ENCODE measurements around the gene PIGO. TPM values are rescaled to one million over a fixed set of nuclear protein-coding genes. Genes with fewer than 3 reads are reported as not detected.

PIGO gene
- total RNA-seq, 4 donors from 2014 or later = 9.1 to 12.5 (median 10.1) TPM

DNA sequence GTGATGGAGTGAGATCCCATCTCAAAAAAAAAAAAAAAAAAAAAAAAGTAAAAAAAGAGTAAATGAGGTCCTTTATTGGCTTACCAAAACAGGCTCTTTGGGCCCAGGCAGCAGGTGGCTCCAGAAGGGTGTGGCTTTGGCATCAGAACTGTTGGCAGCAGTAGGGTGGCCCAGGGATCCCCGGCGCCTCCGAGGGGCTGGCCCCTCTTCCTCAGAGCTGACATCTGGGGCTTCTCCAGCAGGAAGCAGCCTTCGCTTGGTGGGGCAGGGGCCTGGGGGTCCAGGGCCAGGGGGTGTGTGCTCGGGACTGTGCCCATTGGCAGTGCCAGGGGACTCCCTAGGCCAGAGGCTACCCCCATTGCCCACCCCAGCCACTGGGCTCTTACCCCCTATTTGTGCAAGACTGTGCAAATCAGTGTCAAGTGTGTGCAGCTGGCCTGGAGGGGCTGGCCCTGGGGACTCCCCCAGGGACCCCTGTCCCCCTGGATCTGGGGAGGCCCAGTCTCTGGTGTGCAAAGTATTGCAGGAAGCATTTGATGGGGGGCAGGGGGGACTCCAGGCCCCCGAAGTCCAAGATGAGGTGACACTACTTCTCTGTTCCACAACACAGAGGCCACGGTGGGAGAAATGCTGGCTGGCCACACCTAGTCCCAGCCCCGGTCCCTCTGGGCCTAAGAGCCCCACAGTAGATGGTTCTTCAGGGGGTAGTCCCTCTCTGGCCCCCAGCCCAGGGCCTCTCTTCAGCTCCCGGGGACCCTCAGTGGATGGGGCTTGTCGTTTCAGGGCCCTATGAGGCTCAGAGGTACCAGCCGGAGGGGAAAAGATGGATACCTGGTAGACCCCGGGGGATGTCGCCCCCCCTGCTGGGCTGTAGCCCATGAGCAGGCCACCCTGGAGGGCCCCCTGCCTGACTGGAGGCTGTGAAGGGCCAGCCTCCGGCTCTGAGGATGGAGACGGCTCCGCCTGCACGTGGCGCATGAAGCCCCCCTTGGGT is 11.2 kb upstream of the PIGO start:
- no peak for DNase-seq (ENCODE audit: extremely low spot score)
- Histone ChIP-seq H3K9me3 (no peaks in the 10 kb centered on the region), H3K27me3 (no peaks in the 10 kb centered on the region), H3K4me1 (peaks cover 28 to 40% (median 37%) of the 10 kb centered on the region in 4 donors), H3K27ac (replicated peaks in 1 of 4) (no peak overlapping the region), H3K36me3 (peaks cover 24 to 49% (median 47%) of the 10 kb centered on the region in 4 donors), H3K4me3 (no peak overlapping the region)
- 92% methylated on average over 9 of the region's 18 CpGs for WGBS
- TF ChIP-seq EP300 (IDR thresholded peaks at IDR 0.05) = no peak
- TF ChIP-seq, protein P1, sequence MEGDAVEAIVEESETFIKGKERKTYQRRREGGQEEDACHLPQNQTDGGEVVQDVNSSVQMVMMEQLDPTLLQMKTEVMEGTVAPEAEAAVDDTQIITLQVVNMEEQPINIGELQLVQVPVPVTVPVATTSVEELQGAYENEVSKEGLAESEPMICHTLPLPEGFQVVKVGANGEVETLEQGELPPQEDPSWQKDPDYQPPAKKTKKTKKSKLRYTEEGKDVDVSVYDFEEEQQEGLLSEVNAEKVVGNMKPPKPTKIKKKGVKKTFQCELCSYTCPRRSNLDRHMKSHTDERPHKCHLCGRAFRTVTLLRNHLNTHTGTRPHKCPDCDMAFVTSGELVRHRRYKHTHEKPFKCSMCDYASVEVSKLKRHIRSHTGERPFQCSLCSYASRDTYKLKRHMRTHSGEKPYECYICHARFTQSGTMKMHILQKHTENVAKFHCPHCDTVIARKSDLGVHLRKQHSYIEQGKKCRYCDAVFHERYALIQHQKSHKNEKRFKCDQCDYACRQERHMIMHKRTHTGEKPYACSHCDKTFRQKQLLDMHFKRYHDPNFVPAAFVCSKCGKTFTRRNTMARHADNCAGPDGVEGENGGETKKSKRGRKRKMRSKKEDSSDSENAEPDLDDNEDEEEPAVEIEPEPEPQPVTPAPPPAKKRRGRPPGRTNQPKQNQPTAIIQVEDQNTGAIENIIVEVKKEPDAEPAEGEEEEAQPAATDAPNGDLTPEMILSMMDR (IDR thresholded peaks at IDR 0.05) = no peak
- no peak for TF ChIP-seq POLR2A (IDR thresholded peaks at IDR 0.05; ENCODE audit: low read depth)
- no peak for TF ChIP-seq POLR2AphosphoS5 (IDR thresholded peaks at IDR 0.05)
- intact Hi-C loops (cut with DNase I) = no loop called here

DNA sequence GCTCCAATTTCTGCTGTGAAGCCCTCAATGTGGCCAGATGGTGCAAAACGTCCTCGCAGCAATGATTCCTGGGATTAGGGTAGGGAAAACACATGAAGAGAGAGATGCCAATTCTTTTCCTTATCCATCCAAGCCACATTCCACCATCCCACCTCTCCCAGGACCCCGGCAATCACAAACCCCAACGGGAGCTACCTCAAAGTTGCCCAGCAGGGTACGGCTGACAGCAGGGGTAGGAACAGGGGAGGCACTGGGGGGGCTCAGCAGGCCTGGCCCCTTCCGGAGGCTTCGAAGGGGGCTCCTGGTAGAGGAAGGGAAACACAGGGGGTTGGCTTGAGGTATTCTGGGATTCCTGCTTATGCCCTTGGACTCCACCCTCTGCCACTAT is 9.9 kb upstream of the PIGO start:
- Histone ChIP-seq H3K9me3 (no peaks in the 10 kb centered on the region), H3K4me3 (no peak overlapping the region), H3K27me3 (no peaks in the 10 kb centered on the region), H3K27ac (replicated peaks in 1 of 4) (no peak overlapping the region), H3K4me1 (peaks cover 30 to 43% (median 39%) of the 10 kb centered on the region in 4 donors), H3K36me3 (peaks cover 24 to 53% (median 51%) of the 10 kb centered on the region in 4 donors)
- 95% methylated on average over 7 of the region's 7 CpGs for WGBS
- no peak for DNase-seq (ENCODE audit: extremely low spot score)
- TF ChIP-seq, protein P1 (IDR thresholded peaks at IDR 0.05) = no peak
- TF ChIP-seq EP300 (IDR thresholded peaks at IDR 0.05) (no peak), POLR2AphosphoS5 (IDR thresholded peaks at IDR 0.05) (no peak), POLR2A (IDR thresholded peaks at IDR 0.05; ENCODE audit: low read depth) (no peak)
- intact Hi-C loops (cut with DNase I) = no loop called here

DNA sequence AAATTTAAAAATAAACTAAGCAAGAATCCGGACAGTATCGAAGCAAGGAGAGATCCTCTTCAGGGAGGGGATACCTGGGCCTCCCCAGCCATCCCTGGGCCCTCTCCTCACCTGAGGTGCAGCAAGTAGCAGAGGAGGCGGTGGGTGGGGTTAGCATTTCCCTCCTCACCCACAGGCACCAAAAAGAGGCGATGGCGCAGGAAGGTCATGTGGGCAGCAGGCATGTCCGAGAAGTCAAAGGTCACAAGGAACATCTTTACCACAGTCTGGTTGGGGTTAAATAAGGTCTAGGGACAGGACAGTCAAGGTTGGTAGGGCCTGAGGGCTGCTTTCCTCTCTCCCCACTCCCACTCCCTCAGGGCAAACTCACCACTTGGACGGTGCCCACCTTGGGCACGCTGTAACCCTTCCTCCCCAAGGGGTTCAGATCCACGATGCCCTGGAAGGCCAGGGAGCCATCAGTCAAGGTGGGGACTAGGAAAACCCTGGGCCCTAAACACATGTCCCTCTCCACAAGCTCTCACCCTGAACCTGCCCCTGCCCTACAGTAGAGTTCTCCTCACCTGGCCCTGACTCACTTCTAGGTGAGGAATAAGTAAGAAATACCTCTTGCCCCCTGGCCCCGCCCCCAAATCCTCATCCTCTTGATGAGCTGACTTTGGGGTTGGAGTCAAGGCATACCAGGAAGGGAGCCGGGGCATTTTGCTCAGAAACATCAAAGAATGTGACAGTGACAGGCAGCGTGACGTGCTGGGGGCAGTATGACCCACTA is 9.4 kb upstream of the PIGO start:
- no peak overlapping the region for H3K4me3 ChIP-seq
- 91% methylated on average over 12 of the region's 13 CpGs for WGBS
- intact Hi-C loops (cut with DNase I) = no loop called here
- no peaks in the 10 kb centered on the region for H3K9me3 ChIP-seq
- DNase-seq (ENCODE audit: extremely low spot score) = no peak
- no peak overlapping the region for H3K27ac ChIP-seq (replicated peaks in 1 of 4)
- no peaks in the 10 kb centered on the region for H3K27me3 ChIP-seq
- H3K4me1 ChIP-seq = peaks cover 30 to 44% (median 40%) of the 10 kb centered on the region in 4 donors
- TF ChIP-seq, protein P1 (IDR thresholded peaks at IDR 0.05) = no peak
- no peak for TF ChIP-seq POLR2A (IDR thresholded peaks at IDR 0.05; ENCODE audit: low read depth)
- no peak for TF ChIP-seq EP300 (IDR thresholded peaks at IDR 0.05)
- no peak for TF ChIP-seq POLR2AphosphoS5 (IDR thresholded peaks at IDR 0.05)
- H3K36me3 ChIP-seq = peaks cover 26 to 59% (median 57%) of the 10 kb centered on the region in 4 donors

DNA sequence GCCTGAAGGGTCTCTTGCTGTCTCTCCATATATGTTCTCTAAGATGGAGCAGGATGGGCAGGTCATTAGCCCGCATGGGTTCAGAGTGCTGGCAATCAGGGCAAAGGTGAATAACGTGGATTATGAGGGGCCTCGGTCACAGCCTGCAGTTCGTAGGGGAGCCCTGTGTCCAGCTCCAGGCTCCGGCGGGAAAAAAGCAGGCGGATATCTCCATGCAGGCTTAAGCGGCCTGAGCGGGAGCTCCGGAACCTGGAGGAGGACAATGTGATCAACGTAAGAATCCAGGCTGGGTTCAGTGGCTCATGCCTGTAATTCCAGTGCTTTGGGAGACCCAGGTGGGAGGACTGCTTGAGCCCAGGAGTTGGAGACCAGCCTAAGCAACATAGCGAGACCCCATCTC is 8.7 kb upstream of the PIGO start:
- Histone ChIP-seq H3K27me3 (no peaks in the 10 kb centered on the region), H3K27ac (replicated peaks in 1 of 4) (no peak overlapping the region), H3K4me1 (peaks cover 23 to 39% (median 34%) of the 10 kb centered on the region in 4 donors), H3K36me3 (peaks cover 33 to 65% (median 63%) of the 10 kb centered on the region in 4 donors), H3K4me3 (no peak overlapping the region), H3K9me3 (no peaks in the 10 kb centered on the region)
- no peak for DNase-seq (ENCODE audit: extremely low spot score)
- intact Hi-C loops (cut with DNase I) = no loop called here
- 87% methylated on average over 12 of the region's 12 CpGs for WGBS
- TF ChIP-seq, protein P1 (IDR thresholded peaks at IDR 0.05) = no peak
- TF ChIP-seq POLR2A (IDR thresholded peaks at IDR 0.05; ENCODE audit: low read depth) (no peak), POLR2AphosphoS5 (IDR thresholded peaks at IDR 0.05) (no peak), EP300 (IDR thresholded peaks at IDR 0.05) (no peak)

All from esophagus muscularis mucosa (tissue), 4 donors.